HG03097 (cell line): ENCODE data around the gene SDCCAG8.

Experiments
- ATAC-seq: cut with Tn5 transposase; IDR thresholded peaks from one replicate; pipeline ENCODE4 v1.9.1; 2021; ENCODE audit not compliant: unreplicated experiment, low FRiP score

SDCCAG8 gene

GRCh38 chr1:243447844-243448243 lies 192.0 kb downstream of the SDCCAG8 start:
- ATAC-seq, result no peak

GRCh38 chr1:243449373-243449772 lies 193.5 kb downstream of the SDCCAG8 start:
- no peak for ATAC-seq

GRCh38 chr1:243452092-243452491 lies 196.3 kb downstream of the SDCCAG8 start:
- no peak for ATAC-seq

DNA sequence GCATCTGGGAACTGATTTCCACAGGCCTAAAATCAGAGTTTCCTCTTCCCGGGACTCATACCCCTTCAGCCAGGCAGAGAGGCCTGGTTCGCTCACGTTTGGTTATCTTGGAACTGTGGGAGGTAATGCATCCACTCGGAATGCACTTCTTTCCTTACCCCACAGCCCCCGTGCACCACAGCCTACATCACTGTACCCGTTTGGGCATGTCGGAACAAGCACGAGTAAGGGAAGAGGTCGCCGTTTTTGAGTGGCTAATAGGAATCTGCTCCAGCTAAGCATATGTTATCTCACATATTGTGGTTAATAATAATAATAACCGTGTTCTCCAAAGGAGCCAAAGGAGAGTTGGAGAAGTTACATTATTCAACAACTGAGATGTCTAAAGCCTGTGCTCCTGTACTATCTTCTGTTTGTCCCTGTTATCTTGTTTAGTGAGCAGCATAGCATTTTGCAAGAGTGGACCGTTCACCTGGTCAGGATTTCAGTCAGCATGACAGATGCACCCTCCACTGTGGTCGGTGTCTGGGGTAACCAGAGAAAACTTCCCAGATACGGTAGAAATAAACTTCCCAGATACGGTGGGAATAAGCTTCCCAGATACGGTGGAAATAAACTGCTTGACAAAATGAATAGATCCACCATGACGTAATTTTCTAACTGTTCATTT lies 198.6 kb downstream of the SDCCAG8 start:
- ATAC-seq, result no peak

DNA sequence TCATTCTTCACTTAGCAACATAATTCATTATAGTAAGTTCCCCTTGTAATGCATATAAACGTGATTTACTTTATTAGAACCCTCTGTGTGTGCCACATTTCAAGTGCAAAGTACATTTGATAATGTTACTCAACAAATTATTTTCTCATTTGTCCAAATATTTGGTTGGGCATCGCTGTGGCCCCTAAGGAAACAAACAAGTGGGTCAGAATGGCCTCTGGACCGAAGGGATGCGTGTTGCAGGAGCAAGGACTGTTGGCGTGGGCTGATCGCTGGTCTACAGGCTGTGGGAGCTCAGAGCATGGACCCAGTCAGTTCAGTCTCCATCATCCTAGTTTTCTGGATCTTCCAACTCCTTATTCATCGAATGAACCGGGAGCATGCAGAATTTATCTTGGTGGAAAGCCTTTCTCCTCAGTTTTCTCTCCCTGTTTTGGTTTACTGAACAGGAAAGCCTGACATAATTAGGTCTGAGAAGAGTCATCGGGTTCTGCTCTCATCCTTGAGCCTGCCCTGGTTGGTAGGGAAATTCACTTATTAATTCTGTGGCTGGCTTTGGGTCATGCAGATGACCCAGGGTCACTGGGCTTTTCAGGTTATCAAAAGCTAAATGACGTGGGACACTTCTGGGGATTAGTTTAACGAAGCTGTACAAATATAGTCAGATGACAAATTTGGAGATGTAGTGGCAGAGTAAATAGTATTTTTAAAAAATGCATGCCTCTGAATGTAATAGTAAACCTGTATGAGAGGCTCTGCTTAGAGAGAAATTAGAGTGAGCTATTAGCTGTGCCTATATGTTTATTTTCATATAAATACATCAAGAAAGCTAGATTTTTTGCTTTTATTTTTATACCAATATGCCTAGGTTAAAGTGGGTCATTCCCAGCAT lies 200.2 kb downstream of the SDCCAG8 start:
- ATAC-seq, result no peak

- ATAC-seq, result no peak
Observed at GRCh38 chr1:243457363-243457982, 201.6 kb downstream of the SDCCAG8 start.

- ATAC-seq, result no peak
Observed at GRCh38 chr1:243459059-243459458, 203.2 kb downstream of the SDCCAG8 start.

GRCh38 chr1:243461700-243462099 lies 205.9 kb downstream of the SDCCAG8 start:
- no peak for ATAC-seq

DNA sequence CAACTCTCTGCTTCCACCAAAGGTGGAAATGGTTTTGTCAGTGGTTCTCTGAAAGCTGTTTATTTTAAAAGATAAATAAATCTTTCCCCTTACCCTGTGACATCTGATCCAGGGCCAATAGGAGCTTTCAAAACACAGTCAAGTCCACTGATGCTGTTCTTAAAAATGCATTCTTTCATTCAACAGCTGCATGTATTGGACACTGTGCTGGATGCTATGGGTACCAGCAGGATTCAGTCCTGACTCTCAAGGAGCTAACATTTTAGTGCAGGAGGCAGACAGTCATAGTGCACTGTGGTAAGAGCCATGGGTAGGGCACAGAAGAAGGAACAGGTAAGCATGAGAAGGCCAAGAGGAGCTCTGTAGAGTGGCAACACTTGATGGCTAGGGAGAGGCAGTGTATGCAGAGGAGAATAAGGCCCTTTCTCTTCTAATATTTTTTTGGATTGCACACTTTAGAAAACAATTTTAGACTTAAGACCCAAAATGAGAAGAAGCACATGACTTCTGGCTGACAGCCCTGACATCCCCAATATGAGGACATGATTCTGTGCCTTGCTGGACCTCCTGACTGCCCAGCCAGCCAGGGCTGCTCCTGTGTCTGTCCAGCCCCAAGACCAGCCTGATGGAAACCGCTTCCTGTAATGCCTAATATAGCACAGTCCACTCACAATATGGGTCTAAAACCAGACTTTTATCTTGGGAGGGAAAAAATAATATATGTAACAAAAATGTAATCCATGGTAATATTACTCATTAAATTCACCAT lies 207.3 kb downstream of the SDCCAG8 start:
- ATAC-seq, result no peak

GRCh38 chr1:243465081-243465480 lies 209.2 kb downstream of the SDCCAG8 start:
- ATAC-seq, result no peak

DNA sequence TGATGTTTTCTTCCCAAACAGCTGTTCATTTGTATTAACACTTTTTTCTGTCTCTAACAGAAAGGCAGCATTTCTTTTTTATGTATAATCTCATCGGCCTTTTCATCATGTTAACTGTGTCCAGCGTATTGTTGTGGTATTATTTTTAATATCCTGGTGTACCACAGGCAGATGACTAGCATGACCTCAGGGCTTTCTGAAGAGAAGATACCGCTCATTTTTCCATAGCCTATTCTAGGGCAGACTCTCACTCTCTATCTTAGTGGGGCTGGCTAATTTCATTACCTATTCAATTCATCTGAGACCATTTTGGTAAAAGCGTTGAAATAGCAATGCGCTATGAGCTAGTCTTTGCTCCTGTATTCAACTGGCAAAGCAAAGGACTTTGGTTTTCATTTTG lies 209.9 kb downstream of the SDCCAG8 start:
- no peak for ATAC-seq

DNA sequence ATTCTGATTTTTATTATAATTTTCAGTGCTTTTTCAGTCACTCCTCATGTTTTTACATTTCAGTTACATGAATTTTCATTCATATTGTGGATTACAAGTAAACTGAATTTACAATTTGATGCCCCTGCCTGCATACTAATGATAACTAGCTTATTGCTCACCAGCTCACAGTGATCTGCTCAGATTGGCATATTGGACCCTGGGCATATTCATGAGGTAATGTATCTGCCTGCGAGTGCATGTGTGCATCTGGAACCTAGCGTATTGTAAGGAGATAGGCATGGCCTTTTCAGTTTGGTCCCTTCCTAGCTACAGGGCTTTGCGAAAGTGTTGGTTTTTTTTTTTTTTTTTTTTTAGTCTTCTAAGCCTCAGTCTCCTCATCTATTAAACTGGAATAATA lies 213.7 kb downstream of the SDCCAG8 start:
- ATAC-seq, result no peak

- no peak for ATAC-seq
Observed at GRCh38 chr1:243470502-243470901, 214.7 kb downstream of the SDCCAG8 start.

GRCh38 chr1:243471026-243471685 lies 215.3 kb downstream of the SDCCAG8 start:
- ATAC-seq, result no peak

- ATAC-seq, result peak; percentile 63
Observed at GRCh38 chr1:243471754-243472745, 216.2 kb downstream of the SDCCAG8 start.

DNA sequence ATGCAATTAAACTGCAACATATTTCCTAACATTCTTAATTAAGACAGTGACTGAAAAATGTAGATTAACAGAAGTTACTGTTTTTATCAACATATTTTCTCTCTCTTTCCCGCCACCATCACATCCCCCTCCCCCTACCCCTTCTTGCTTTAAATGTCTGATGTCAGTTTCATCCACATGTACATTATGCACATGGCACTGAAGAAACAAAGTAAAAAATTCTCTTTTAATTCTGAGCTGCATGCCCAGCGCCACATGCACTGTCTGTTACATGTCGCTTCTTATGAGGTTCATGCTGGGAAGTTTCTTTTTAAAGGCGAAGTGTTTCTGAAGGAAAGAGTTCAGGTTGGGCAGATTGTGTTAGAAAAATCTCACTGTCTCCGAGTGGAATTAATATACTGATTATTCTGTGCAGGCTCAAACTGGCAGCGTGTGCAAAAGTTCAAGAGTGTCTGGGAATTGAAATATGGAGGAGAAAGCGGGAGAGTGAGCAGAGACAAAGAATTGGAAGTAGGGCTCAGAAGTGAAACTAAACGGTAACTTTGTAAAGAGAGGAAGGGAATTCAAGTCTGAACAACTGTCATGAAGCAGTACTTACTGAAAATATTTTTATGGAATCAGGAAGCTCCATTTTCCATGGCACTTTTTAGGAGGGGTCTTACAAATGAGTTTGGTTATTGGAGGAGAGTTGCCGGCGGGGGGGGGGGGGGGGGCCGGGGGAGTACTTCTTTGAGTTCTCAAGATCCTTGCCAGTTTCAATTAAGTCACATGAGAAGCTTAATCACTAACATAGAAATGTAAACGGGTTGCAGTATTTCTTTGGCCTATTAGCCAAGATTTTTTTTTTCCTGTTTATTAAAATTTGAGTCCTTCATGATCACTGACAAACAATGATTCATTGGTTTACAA lies 217.6 kb downstream of the SDCCAG8 start:
- no peak for ATAC-seq

GRCh38 chr1:243474136-243474881 lies 218.5 kb downstream of the SDCCAG8 start:
- ATAC-seq, result no peak
